Cardiac muscle cell (in vitro differentiated cells and primary cell): ENCODE data around the gene NME3. TPM values are rescaled to one million over a fixed set of nuclear protein-coding genes. Genes with fewer than 3 reads are reported as not detected.

ENCODE experiments used
- DNase-seq, 2 donors: peaks; one replicate each; pipeline versions ENCODE4 v3.0.0 to v3.0.0-alpha.2; 2010 to 2017; ENCODE audit warnings: low read depth in 1 of 2, low spot score in 1 of 2
- H3K27ac ChIP-seq: fragments of 200-600 bp; sonication (generic); 2 replicates; pipeline ENCODE4 v1.5.1; 2016
- H3K27me3 ChIP-seq: fragments of 200-600 bp; sonication (generic); 2 replicates; pipeline ENCODE4 v1.6.0; 2016; ENCODE audit warnings: control low read depth
- H3K36me3 ChIP-seq: fragments of 200-600 bp; sonication (generic); 2 replicates; pipeline ENCODE4 v1.5.1; 2016; ENCODE audit warnings: control low read depth
- H3K4me1 ChIP-seq: fragments of 200-600 bp; sonication (generic); 2 replicates; pipeline ENCODE4 v1.8.1; 2017; ENCODE audit warnings: low read depth, mild to moderate bottlenecking, mixed run types
- H3K4me3 ChIP-seq: fragments of 200-600 bp; sonication (generic); 2 replicates; pipeline ENCODE4 v1.5.1; 2016; ENCODE audit warnings: mild to moderate bottlenecking
- H3K9me3 ChIP-seq: fragments of 200-600 bp; sonication (generic); 2 replicates; pipeline ENCODE4 v1.5.1; 2017; ENCODE audit warnings: low read depth, mild to moderate bottlenecking, control low read depth
- polyA plus RNA-seq: library from polyadenylated mRNA; unstranded; fragments of >200 nt; fragmentation: Nextera tagmentation; extraction: Ambion mirVana; gene quantifications from 2 replicates; pipeline ENCODE4 v1.2.1, GENCODE V29; 2016
- total RNA-seq: library from RNA; depleted of rRNA; stranded (reverse); fragments of >200 nt; gene quantifications from 2 replicates; pipeline ENCODE4 v1.2.3, GENCODE V29; 2016
- TF ChIP-seq, protein P1 (sequence below): IDR thresholded peaks from 2 replicates; pipeline ENCODE4 v1.5.1; 2012; ENCODE audit warnings: low read depth, mild to moderate bottlenecking, low read length

The NME3 gene
- total and polyA plus RNA-seq, 2 experiments from 2014 or later: 76.9 to 106 TPM

DNA sequence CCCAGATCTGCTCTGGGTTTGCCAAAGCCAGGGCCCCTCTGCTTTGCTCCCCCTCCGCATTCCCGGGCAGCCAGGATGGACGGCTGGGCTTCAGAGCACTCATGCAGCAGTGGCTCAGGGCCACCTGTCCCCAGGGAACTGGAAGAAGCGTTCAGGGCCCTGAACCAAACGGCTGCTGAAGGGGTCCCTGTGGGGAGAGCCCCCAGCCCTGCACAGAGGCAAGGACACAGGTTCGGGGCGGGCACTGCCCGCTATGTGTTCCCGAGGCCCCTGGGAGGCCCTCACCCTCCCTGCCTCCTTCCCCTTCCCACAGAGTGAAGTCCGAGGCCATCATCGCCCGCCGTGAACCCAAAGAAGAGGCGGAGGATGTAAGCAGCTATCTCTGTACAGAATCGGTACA, 10.4 kb downstream of the NME3 start:
- Histone ChIP-seq H3K27ac (no peak overlapping the region), H3K9me3 (no peaks in the 10 kb centered on the region), H3K4me3 (no peak overlapping the region), H3K27me3 (no peaks in the 10 kb centered on the region), H3K4me1 (no peaks in the 10 kb centered on the region), H3K36me3 (peaks cover 22% of the 10 kb centered on the region)
- DNase-seq: no peak
- TF ChIP-seq, protein P1, sequence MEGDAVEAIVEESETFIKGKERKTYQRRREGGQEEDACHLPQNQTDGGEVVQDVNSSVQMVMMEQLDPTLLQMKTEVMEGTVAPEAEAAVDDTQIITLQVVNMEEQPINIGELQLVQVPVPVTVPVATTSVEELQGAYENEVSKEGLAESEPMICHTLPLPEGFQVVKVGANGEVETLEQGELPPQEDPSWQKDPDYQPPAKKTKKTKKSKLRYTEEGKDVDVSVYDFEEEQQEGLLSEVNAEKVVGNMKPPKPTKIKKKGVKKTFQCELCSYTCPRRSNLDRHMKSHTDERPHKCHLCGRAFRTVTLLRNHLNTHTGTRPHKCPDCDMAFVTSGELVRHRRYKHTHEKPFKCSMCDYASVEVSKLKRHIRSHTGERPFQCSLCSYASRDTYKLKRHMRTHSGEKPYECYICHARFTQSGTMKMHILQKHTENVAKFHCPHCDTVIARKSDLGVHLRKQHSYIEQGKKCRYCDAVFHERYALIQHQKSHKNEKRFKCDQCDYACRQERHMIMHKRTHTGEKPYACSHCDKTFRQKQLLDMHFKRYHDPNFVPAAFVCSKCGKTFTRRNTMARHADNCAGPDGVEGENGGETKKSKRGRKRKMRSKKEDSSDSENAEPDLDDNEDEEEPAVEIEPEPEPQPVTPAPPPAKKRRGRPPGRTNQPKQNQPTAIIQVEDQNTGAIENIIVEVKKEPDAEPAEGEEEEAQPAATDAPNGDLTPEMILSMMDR: no peak

DNA sequence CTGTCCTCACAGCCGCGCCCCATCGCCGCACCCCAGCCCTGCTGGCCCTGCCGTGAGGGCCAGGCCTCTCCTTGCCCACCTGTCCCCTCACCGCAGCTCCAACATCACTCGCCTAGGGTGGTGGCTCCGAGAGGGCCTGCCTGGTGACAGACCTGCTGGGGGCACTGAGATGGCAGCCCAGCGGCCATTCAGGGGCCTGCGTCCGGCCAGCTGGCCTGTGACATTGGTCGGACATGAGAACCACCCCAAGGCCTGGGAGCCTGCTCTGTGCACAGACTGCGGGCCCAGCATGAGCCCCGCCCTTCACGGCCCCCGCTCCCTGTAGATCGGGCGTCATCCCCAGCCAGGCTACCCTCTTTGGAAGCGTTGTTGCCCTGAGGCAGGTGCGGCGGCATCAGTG, 11.8 kb downstream of the NME3 start:
- H3K4me3 ChIP-seq: no peak overlapping the region
- H3K36me3 ChIP-seq: peaks cover 14% of the 10 kb centered on the region
- H3K9me3 ChIP-seq: no peaks in the 10 kb centered on the region
- no peaks in the 10 kb centered on the region for H3K27me3 ChIP-seq
- H3K27ac ChIP-seq: no peak overlapping the region
- DNase-seq: no peak
- TF ChIP-seq, protein P1: no peak
- no peaks in the 10 kb centered on the region for H3K4me1 ChIP-seq

DNA sequence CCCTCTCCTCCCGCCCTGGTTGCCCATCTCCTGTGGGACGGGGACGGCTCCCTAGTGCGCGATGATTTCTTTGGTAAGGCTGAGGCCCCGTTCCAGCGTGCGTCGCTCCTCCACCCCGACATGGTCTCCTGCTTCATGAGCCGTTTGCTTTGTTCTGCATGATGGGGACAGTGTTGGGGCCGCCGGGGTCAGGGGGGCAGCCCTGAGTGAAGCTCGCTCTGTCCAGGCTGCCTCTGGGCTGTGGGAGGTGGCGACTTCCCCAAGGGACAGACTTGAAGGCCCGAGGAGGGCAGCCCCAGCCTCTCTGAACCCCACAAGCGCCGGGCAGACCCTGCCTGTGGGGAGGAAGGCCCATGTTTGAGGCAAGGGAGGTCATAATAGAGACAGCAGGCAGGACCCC, 12.4 kb downstream of the NME3 start:
- H3K4me3 ChIP-seq: no peak overlapping the region
- peaks cover 10% of the 10 kb centered on the region for H3K36me3 ChIP-seq

DNA sequence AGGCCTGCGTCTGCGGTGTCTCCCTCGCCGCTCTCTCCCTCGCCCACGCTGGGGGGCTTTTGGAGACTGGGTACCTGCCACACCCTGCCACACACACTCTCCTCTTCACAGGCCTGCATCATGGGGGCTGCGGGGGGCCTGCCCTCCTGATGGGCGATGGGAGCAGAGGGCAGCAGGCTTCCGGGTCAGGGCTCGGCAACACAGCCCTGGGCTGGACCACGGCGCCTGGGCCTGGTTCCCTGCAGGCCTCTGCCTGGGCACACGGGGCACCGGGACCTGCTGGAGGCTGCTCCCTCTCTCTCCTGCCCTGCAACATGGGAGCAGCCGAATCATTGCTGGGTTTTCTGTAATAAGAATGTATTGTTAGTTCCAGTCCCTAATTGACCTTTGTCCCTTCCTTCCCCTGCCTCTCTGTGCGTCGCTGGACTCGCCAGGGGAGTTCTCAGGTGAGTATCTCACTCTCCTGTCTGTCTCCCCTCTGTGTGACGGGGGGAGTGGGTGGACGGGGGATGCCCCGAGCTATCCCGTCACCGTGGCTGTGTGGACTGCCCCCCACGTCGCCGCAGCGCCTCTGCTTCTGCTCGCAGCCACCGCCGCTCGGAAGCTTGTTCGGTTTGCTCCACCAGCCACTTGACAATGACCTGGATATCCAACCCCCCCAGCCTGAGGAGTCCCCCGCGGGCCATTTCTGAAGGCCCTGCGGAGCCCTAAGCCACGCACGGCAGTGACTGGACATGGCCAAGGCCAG, 13.5 kb downstream of the NME3 start:
- no peak overlapping the region for H3K4me3 ChIP-seq
- no peak for DNase-seq
- TF ChIP-seq, protein P1: no peak
- no peaks in the 10 kb centered on the region for H3K4me1 ChIP-seq
- no peaks in the 10 kb centered on the region for H3K9me3 ChIP-seq
- peaks cover 9% of the 10 kb centered on the region for H3K36me3 ChIP-seq
- no peaks in the 10 kb centered on the region for H3K27me3 ChIP-seq
- no peak overlapping the region for H3K27ac ChIP-seq

More for the DNA sequence above, 12.4 kb downstream of the NME3 start:
- DNase-seq: no peak
- H3K9me3 ChIP-seq: no peaks in the 10 kb centered on the region
- no peaks in the 10 kb centered on the region for H3K4me1 ChIP-seq
- TF ChIP-seq, protein P1: no peak
- no peaks in the 10 kb centered on the region for H3K27me3 ChIP-seq
- H3K27ac ChIP-seq: no peak overlapping the region

DNA sequence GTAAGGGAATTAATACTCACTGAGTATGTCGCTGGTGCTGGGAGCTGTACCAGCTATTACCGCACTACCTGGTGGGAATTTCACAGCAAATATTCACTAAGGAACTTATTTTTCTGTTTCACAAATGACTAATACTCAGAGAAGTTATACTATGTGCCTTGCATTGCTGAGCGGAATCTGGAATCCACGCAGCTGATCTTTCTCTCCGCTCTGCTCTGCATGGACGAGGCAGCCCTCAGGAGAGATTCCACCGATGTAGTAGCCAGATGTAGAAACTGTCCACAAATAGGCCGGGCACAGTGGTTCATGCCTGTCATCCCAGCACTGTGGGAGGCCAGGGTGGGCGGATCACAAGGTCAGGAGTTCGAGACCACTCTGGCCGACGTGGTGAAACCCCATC, 17.1 kb downstream of the NME3 start:
- TF ChIP-seq, protein P1: no peak
- H3K4me1 ChIP-seq: no peaks in the 10 kb centered on the region
- DNase-seq: no peak

More for the DNA sequence above, 17.1 kb downstream of the NME3 start:
- H3K9me3 ChIP-seq: no peaks in the 10 kb centered on the region
- H3K27ac ChIP-seq: no peak overlapping the region
- no peak overlapping the region for H3K4me3 ChIP-seq
- no peaks in the 10 kb centered on the region for H3K27me3 ChIP-seq
- H3K36me3 ChIP-seq: peaks cover 16% of the 10 kb centered on the region
